Stimulated activated CD4-positive, alpha-beta T cell treated with anti-CD3 and anti-CD28 coated beads, Interleukin-4, amount 100 ng/mL, for 4 hours (primary cell): ENCODE results near the gene BCORL1.

Source experiments
- DNase-seq, 2 experiments: peaks; one replicate each; pipeline ENCODE4 v3.0.0-alpha.2; 2020

Gene BCORL1

GRCh38 chrX:130015181-130015580, 32.7 kb downstream of the BCORL1 start:
- no peak for DNase-seq

DNA sequence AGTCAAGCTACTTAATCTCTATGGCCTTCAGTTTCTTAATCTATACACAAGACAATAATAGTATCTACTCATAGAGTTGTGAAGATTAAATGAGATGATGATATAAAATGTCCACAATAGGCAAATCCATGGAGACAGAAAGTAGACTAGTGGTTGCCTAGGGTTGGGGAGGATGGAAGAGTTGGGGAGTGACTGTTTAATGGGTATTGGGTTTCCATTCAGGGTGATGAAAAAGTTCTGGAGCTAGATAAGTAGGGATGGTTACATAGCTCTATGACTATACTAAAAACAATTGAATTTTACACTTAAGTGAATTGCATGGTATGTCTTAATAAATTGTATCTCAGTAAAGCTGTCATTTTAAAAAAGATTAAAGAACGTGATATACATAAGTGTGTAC, 35.7 kb downstream of the BCORL1 start:
- no peak for DNase-seq

DNA sequence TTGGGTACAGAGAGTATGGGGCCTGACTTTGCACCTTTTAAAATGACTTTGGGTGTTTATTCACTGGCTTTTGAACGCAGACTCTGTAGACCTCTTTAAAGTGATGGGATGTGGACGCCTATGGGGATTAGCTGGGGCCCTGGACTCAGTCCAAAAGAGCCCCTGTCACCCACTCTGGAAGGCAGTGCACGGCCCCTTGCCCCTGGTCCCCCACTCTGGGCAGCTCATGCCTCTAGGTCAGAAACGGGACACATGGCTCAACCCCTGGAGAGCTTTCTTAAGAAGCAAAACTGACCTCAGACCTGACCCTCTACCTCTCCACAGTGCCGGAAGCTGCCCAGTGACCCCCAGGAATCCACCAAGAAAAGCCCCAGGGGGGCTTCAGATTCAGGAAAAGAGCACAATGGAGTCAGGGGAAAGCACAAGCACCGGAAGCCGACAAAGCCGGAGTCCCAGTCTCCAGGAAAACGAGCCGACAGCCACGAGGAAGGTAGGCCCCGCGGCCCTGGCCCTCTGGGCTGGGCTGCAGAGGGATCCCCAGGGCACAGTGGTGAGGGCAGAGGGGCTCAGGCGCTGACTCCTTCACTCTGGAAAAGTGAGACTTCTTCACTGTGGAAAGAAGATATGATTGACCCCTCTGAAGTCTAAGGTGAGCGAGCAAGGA, 38.4 kb downstream of the BCORL1 start:
- no peak for DNase-seq

DNA sequence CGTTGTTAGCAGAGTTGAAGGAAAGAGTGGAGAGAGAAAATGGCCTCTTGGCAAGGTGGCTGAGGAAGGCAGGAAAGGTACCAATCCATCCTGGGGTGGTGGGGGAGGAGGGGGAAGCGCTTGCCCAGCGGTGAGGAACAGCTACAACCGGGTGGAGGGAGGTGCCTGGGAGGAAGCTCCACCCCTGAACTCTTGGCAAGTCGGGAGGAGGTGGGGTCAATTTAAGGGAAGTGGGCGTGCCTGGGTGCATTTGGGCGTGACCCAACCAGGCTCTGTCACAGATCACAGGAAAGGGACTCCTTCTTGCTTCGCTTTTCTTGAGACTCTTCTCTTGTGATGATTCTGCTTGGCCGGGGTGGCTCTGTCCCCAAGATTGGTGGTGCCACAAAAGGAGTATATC, 41.7 kb downstream of the BCORL1 start:
- peak; percentile 58 to 80 for DNase-seq

DNA sequence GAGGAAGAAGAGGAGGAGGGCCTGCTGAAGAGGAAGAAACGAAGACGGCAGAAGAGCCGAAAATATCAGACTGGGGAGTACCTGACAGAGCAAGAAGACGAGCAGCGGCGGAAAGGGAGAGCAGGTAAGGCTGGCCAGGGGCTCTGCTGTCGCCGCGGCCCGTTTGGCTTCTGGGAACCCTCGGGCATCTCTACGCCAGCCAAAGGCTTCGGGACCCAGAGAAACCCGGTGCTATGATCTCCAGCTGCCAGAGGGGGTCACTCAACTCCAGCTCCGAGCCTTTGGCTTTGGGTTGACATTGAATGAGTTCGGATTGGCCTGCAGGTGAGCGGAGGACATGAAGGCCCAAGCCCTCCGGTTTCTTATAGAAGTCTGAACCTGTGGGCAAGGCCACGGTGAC, 42.8 kb downstream of the BCORL1 start:
- DNase-seq, result no peak

- DNase-seq, result no peak
Observed at GRCh38 chrX:130027569-130027968, 45.1 kb downstream of the BCORL1 start.

- peak; percentile 14 to 52 for DNase-seq
Observed at GRCh38 chrX:130028196-130028595, 45.8 kb downstream of the BCORL1 start.

- DNase-seq, result no peak
Observed at GRCh38 chrX:130030826-130031225, 48.4 kb downstream of the BCORL1 start.

DNA sequence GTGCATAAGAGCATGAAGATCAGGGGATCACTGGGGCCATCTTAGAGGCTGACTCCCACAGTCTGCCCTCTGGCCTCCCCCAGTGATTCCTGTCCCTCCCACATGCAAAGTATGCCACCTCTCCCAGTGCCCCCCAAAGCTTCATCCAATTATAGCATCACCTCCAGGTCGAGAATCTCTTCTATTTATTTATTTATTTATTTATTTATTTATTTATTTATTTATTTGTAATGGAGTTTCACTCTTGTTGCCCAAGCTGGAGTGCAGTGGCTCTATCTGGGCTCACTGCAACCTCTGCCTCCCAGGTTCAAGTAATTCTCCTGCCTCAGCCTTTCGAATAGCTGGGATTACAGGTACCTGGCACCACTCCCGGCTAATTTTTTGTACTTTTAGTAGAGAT, 50.1 kb downstream of the BCORL1 start:
- DNase-seq, result no peak

DNA sequence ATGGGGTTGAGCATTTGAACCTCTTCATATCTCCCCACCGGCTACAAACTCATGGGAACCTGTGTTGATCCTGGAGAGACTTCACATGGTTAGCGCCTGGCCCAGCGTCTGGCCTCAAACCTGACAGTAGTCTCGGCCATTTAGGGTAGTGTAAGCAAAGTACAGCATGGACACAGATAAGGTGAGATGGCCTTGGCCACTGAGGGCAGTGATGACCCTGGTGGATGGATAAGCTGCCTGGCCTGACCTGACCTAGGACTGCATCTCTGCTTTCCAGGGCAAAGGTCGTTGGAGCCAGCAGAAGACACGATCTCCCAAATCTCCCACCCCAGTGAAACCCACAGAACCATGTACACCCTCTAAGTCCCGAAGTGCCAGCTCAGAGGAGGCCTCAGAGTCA, 51.7 kb downstream of the BCORL1 start:
- DNase-seq, result no peak

DNA sequence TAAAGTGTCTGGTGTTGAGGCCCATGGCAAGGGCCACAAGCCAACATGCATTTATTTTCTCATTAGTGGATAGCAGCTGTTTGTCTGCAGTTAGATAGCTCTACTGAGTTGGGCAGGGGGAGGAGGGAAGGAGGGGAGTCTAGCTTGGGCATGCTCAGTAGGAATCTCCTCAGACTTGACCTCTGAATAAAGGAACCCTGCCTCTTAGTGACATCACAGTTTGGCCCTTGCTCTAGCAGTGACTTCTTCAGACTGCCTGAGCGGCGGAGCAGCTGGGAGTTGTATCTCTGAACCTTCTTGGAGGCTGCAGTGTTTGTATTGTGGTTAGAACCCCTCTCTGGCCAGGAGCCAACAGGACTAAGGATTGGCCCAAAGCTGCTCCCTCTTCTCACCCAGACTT, 57.4 kb downstream of the BCORL1 start:
- no peak for DNase-seq

DNA sequence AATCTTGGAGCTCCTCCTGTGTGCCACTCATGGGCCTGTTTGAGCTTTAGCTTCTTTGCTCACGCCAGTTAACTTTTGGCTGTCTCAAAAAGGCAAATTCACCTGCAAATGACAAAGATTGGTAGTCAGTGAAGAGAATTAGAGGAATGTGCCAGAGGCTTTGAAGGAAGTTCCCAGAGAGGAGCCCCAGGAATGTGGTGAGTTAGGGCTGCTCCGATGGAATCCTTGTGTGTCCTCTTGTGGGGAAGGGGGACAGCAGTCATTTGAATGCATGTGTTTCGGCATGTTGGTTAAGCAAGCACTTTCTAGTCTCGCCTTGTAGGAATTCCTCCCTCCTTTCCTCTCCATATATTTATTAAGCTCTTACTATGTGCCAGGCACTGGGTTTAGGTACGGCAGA, 65.0 kb downstream of the BCORL1 start:
- DNase-seq, result no peak

DNA sequence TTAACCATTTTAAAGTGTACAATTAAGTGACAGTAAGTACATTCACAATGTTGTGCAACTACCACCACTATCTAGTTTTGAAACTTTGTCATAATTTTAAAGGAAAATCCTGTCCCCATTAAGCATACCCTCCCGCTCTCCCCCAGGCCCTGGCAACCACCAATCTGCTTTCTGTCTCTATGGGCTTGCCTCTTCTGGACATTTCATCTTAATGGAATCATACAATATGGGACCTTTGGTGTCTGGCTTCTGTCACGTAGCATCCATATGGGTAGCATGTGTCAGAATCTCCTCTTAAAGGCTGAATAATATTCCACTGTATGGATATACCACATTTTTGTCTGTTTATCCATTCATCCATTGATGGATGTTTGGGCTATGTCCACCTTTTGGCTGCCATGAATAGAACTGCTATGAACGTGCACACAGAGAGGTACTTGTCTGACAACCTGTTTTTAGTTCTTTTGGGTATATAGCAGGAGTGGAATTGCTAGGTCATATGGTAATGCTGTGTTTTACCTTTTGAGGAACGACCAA, 66.3 kb downstream of the BCORL1 start:
- DNase-seq, result no peak

DNA sequence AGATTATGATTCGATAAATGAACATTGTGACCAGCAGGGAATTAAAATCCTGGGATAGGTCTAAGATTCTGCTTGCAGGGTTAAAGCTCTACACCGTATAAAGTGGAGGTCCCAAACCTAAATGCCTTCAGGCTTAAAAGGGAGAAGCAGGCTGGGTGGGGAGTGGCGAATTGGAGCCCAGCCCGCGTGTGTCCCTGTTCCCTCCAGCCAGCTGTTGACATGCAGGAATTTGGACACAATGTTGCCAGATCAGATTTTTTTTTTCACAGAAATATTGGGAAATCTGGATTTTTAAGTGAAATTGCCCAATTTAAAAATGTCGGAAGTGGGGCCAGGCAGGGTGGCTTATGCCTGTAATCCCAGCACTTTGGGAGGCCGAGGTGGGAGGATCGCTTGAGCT, 67.4 kb downstream of the BCORL1 start:
- no peak for DNase-seq

GRCh38 chrX:130051176-130051845, 68.9 kb downstream of the BCORL1 start:
- DNase-seq, result no peak

- no peak for DNase-seq
Observed at GRCh38 chrX:130053236-130053635, 70.8 kb downstream of the BCORL1 start.

GRCh38 chrX:130055103-130055502, 72.7 kb downstream of the BCORL1 start:
- DNase-seq, result no peak

DNA sequence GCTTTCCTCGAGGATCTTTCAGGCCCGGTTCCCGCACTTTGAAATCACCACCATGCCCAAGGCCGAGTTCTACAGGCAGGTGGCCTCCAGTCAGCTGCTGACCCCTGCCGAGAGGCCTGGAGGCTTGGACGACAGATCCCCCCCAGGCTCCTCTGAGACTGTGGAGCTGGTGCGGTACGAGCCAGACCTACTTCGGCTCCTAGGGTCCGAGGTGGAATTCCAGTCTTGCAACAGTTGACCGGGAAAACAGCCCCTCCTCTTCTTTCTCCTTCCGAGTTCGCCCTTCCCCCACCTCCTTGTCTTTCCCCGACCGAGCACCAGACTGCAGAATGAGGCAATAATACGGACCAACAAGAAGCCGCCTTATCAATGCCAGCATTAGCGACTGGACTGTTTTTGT, 73.5 kb downstream of the BCORL1 start:
- no peak for DNase-seq

GRCh38 chrX:130057209-130057608, 74.8 kb downstream of the BCORL1 start:
- DNase-seq, result no peak

GRCh38 chrX:130058652-130059051, 76.2 kb downstream of the BCORL1 start:
- no peak for DNase-seq

- peak; percentile 66 to 84 for DNase-seq
Observed at GRCh38 chrX:130060122-130061069, 78.0 kb downstream of the BCORL1 start.

GRCh38 chrX:130066975-130067615, 84.7 kb downstream of the BCORL1 start:
- DNase-seq, result no peak
